GM18526 (cell line): ENCODE measurements around the gene CABCOCO1.

Experiments
- POLR2A ChIP-seq: IDR thresholded peaks from 3 replicates; pipeline ENCODE4 v1.6.1; 2011; ENCODE audit not compliant: insufficient read length; ENCODE audit errors: extremely low read depth

Gene CABCOCO1

DNA sequence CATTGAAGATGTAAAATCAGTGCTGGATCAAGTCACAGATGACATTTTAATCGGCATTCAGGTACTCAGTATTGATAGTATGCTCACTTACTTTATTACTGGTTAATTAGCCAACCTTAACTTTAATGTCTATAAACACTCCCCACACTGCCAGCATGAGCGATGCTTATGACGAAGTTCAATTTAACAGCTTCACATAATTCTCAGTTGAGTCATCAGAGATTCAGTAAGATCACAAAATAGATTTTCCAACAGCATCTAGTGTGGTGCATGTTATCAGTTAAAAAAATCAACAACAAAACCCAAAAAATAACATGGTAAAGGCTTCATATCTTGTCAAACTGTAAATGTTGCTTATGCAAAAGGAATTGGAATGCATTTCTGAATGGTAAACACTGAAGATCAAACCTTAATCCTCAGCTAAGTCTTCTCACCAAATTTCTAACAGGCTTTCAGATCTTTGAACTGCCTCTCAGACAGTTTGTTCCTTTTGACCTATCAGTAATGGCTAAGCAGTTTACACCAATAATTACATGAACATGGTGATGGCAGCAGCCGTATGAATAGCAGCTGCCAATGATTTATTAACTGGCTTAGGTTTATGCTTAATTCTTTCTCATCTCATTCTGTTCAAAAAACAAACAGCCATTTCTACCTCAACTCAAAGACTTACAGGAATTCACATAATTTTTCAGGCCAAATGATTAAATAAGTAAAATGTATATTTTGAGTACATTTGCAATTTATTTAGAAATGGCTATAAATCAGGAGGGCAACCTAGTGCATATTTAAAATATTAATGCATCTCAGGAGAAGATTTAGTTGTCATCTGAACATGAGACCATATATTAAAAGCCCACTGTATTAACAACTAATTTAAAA is 98.5 kb downstream of the CABCOCO1 start:
- no peak for TF ChIP-seq POLR2A

DNA sequence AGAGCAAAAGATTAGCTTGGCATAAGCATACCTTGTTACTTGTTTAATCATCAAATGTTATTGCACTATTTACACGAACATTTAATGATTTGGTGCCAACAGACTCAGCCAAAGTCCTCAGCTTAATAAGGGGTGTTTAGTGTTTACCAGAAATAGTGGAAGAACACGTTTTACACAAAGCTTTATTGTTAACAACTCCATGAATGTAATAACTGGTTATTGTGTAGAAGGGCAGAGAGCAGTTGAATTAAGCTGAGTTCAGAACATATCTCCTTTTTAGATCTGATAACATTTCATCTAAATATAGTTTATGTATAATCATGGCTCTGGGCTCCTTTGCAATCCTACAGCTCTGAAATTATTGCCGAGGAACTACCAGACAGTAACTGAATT is 99.1 kb downstream of the CABCOCO1 start:
- TF ChIP-seq POLR2A, result no peak

DNA sequence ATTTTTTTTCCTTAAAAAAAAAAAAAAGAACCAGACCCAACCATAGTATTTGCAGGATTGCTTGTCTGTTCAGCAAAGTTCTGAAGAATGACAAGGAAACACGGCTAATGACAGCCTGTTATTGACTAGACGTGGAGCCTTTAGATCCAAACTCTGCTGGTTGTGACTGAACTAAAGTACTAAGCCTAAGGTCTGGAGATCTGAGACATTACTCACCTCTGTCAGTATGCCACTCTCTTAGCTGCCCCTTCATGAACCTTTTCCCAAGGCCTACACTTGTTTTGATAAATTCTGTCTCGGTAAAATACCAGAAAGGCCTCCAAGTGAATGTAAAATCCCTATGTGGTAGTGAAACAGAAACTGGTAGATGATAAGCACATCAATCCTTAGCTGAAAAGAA is 101.0 kb downstream of the CABCOCO1 start:
- TF ChIP-seq POLR2A, result no peak

DNA sequence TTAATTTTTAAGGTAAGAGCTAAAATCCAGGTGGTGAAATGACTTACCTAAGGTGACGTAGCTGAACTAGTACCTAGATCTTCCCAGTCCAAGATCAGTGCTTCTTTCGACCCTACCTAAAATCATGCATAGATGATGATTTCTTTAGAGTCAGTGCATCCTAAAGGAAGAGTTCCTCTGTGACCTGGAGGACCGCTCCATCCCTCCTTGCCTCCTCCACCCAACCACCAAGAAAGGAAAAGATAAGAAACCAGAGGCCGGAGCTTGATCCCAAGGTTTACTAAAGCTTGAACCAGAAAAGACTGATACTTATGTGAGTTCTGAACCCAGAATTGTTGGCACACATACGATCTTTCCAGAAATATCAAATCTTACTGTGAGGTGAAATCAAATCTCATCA is 101.8 kb downstream of the CABCOCO1 start:
- no peak for TF ChIP-seq POLR2A

DNA sequence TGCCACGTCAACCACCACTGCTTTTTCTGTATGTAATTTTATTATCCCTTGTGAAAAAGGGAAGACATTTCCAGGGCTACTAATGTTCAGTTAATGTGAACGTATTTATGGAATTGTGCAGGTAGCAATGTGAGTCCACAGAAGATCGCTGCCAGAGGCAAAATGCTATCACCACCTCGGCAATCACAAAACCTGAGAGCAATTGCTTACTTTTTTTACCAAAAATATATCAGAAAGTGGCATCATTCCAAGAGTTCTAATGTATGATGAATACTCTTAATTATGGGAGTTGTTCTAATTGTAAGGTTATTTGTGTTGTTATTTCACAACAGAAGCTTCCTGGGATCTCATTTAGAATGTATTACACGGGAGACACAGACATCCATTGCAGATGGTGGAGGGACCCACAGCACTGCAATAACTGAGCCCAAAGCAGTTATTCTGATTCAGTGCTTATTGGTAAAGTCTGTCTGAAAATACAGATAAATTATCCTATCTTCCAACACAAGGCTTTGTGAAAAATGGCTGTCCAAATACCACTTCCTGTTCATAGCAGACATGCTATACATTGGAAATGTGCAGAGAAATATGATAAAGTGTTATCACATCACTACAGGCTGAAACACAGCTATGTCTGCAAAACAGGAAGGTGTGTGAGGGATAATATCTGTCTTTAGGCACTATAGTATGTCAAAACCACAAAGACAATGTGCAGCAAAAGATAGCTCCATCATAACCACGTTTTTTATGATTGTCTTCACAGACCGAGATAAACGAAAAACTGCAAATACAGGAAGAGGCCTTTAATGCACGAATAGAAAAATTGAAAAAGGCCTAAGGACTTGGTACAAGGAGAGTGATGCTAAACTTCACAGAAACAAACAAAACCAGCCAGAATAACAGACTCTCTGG is 102.7 kb downstream of the CABCOCO1 start:
- TF ChIP-seq POLR2A, result no peak

DNA sequence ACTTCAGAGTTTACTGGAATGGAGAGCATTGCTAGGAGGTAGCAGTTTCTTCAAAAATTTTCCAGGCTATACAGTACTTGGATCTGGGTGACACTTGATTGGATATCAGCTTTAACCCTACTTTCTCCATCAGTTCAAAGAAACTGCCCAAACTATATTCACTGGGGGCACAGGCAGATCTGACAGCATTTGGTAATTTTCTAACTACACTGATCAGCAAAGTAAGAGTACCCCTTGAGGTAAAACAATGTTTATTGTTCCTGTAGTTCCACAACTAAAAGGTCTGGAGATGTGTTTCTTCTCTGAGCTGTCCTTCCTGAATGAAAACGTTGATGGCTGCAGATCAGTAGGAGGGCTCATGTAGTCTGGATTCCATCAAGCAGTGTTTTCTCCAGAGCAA is 104.2 kb downstream of the CABCOCO1 start:
- no peak for TF ChIP-seq POLR2A

DNA sequence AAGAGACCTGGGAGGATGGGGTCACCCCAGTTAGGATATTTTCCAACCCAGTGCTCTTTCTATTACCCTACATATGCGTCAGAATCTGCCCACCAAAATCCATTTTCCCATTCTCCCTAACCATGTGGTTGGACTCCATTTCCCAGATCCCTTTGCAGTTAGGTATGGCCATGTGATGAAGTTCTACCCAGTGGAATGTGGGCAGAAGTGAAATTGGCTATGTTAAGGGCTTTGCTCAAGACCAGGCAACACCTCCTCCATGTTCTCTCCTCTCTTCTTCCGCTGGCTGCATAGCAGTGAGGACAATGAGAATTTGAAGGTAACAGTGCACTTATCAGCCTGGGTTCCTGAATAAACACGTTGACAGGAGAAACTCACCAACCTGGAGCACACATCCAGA is 111.3 kb downstream of the CABCOCO1 start:
- TF ChIP-seq POLR2A, result no peak

DNA sequence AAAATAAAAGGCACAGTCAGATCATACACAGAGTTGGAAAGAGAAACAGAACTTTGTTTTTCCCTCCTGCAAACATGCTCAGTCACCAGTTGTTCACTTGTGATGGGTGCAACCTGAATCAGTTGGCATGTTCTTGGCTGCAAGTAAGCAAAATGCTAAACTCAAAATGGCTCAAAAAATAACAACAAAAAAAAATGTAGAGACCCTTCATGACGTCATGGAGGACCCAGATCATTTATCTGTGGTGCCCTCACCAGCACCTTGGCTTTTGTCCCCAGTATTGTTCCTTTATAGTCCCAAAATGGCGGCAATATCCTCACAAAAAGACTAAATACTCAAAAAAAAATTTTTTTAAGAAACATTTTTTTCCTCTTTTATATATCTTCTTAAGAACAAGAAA is 112.4 kb downstream of the CABCOCO1 start:
- no peak for TF ChIP-seq POLR2A

DNA sequence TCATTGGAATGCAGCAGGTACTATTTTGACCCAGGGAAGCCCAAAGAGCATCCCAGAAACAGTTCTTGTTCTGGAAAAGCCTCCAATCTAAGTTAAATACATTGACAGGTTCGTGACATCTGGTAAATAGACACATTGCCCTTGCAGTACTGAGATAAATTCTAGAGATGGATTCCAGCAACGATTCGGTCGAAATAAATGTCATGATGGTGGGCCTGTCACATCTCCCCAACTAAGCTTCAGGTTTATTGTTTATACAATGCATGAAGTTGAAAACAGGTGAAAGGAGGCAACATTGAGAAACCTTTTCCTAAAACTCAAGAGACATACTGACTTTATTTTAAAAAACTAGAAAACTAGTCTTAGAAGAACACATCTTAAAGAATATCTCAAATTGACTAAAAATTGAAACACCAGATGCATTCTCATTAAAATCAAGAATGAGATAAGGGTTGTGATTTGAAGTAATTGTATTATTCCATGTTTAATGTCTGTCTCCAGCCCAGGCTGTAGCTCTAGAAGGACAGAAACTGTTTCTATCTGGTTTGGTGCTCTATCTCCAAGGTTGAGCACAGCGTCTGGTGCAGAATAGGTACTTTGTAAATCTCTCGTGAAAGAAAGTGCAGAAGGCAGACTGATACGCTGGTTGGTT is 114.0 kb downstream of the CABCOCO1 start:
- TF ChIP-seq POLR2A, result no peak

DNA sequence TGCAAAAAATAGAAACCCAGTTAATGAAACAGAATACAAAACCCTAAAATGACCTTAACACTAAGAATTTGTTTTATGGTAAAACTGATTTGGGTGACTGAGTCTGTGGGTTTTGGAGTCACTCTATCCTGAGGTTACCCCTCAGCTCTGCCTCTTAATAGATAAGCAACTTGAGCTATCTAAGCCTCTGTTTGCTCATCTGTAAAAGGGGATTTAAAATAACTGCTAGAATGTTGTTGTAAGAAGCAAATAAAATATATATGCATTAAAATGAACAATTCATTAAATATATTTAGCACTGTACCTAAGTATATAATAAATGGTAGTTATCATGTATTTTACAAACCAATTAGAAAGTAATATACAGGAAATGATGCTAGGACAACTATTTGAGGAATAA is 115.4 kb downstream of the CABCOCO1 start:
- no peak for TF ChIP-seq POLR2A

DNA sequence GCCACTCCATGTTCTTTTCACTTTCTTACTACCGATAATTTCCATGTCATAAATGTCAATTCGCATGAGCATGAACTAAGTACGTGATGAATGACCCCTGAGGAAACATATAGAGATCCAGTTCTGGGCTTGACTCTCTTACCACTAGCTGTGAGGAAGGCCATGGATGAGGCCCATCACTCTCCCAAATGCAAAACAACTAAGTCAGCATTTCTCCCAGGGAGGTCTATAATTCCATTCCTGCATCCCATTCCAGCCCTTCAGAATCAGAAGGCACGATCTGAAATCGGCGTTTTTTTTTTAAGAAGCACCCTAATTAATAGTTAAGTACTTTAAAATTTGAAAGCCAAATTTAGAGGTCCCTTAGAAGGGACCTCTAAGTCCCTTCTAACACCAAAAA is 116.5 kb downstream of the CABCOCO1 start:
- TF ChIP-seq POLR2A, result no peak

DNA sequence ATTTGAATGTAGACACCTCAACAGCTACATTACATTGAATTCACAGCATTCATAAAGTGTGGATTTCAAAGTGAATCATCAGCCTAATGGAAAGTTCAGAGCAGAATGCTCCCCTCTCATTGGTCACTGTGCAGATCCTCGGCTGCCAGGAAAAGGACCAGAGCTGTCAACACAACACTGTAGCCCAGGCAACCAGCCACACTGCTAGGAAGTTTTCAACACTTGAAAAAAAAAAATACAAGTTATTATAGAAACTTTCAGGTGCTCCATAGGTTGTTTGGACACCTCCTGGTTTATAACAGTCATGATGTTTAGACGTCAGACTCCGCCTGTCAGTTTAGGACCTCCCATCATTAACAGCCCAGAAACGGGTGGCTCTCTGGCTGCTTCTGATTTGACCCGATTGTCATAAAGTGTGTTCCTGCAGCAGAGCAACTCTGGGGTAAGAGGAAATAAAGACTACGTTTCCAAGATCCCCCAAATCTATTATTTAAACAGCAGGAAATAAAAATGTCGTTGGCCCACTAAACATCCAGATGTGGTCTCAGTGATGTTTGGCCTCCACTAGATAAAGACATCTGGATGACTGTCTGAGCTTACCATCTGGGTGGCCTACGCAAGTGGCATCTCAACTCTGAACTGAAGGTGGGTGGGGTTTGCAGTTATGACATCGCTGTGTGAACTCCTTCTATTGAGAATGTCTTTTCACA is 117.4 kb downstream of the CABCOCO1 start:
- no peak for TF ChIP-seq POLR2A

DNA sequence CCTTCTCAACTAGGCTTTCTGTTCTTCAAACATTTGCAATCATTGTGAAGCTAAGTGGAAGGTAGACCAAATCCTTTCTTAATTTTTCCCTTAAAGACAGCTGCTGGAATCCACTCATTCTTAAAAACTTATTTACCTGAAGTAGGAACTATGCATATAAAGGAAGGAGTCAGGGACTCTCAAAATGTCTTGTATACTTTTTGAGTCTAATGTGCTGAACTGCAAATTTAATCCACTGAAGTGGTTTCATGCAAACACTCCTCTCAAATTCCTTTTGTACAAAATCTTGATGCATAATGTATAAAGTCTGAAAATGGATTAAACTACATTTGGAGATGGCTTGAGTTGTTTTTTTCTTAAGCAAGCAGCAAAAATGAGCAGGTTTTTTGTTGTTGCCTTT is 118.0 kb downstream of the CABCOCO1 start:
- TF ChIP-seq POLR2A, result no peak

DNA sequence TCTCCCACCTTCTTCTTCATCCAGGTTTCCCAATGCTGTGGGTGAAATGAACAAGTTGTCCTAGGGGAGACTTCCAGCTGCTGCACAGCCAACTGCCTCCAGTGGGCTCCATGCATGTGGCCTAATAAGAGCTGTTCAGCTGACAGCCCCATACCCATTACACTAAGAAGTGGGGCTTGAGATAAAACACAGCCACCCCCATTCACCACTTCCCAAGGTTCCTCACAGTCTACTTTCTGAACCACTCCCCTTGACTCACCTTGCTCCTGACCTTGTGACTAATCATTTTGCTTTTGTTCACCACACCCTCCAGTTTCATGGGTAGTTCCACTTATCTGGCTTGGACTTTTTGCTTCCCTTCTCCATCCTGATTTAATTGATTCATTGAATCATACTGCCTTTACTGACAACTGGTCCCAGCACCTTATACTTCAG is 119.3 kb downstream of the CABCOCO1 start:
- TF ChIP-seq POLR2A, result no peak

DNA sequence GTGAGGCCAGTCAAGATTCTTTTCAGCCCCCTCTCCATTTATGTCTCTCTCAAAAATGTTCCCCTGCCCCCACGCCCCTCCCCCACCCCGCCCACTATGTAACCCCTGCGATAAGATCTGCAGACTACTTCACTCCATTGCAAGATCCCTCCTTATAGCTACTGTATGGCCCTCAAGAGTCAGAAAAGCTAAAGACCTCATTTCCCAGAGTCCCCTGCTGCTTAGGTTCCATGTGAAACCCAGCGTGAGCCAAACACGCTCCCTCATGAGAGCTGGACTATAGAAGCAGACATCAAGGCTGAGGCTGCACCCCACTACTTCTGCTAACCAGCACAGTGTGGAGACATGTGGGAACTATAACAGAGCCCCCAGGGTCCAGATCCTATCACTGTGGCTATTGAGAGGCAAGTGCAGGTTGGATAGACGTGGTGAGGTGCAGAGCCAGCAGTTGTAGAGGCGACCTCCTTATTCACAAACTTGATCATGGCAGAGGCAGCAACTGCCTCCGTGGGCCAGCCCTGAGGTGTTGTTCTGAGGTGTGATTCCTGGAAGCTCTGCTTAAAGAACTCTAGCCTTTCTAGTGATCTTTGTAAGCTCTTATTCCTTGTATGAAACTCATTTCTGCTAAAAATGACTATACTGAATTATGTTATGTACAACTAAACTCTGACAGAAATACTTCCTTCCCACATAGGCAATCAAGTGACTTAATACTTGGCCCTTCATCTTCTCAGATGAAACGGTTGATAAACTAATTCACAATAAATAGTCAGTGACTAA is 121.8 kb downstream of the CABCOCO1 start:
- no peak for TF ChIP-seq POLR2A
